Measurements from ENCODE around the gene ZCCHC8.

DNA sequence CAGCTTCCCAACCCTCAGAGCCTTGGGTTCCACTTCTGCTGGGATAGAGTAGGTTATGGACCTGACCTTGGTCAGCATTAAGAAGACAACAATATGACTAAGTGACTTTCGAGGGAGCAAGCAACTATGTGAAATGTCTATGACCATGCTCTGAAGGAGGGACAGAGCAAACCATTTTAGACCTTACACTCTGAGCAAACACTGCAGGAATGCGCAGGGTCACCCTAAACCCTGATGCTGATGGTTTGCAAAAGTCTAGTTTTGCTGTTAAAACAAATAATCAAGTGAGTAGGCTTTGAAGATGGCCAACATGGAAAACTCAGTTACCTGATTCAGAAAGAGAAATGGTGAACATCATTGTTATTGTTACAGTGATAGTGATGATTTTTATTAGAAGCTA lies 8.7 kb downstream of the ZCCHC8 start:
- TF ChIP-seq, protein P1, sequence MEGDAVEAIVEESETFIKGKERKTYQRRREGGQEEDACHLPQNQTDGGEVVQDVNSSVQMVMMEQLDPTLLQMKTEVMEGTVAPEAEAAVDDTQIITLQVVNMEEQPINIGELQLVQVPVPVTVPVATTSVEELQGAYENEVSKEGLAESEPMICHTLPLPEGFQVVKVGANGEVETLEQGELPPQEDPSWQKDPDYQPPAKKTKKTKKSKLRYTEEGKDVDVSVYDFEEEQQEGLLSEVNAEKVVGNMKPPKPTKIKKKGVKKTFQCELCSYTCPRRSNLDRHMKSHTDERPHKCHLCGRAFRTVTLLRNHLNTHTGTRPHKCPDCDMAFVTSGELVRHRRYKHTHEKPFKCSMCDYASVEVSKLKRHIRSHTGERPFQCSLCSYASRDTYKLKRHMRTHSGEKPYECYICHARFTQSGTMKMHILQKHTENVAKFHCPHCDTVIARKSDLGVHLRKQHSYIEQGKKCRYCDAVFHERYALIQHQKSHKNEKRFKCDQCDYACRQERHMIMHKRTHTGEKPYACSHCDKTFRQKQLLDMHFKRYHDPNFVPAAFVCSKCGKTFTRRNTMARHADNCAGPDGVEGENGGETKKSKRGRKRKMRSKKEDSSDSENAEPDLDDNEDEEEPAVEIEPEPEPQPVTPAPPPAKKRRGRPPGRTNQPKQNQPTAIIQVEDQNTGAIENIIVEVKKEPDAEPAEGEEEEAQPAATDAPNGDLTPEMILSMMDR (conservative IDR thresholded peaks at IDR 0.05; ENCODE audit: low read depth, low read length): no peak
- TF ChIP-seq RAD21 (IDR thresholded peaks at IDR 0.05; ENCODE audit: low read length): no peak
- TF ChIP-seq, protein P2, sequence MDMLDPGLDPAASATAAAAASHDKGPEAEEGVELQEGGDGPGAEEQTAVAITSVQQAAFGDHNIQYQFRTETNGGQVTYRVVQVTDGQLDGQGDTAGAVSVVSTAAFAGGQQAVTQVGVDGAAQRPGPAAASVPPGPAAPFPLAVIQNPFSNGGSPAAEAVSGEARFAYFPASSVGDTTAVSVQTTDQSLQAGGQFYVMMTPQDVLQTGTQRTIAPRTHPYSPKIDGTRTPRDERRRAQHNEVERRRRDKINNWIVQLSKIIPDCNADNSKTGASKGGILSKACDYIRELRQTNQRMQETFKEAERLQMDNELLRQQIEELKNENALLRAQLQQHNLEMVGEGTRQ (IDR thresholded peaks at IDR 0.05; ENCODE audit: low read depth, low read length): no peak

Data from IMR-90 (cell line).